ENCODE data around the gene APP.

The APP gene

GRCh38 chr21:26052057-26052456, 118.5 kb downstream of the APP start:
- no peaks in the 10 kb centered on the region for H3K79me2 ChIP-seq (ENCODE audit: insufficient read depth, low read depth)
- H3K9ac ChIP-seq = no peak overlapping the region
- H3K27me3 ChIP-seq (ENCODE audit: insufficient read depth, low read depth) = no peaks in the 10 kb centered on the region
- H3K4me1 ChIP-seq (ENCODE audit: low read depth, poor library complexity, severe bottlenecking) = no peaks in the 10 kb centered on the region
- H4K20me1 ChIP-seq (ENCODE audit: insufficient read depth) = peaks cover 4% of the 10 kb centered on the region; the same call in 1 of the 2 replicates
- no peak overlapping the region for H3K27ac ChIP-seq
- no peak overlapping the region for H2AFZ ChIP-seq (ENCODE audit: low read depth)
- no peak overlapping the region for H3K4me3 ChIP-seq (IDR thresholded peaks at IDR 0.05; ENCODE audit: insufficient read depth, low read depth, low read length)
- H3K36me3 ChIP-seq (ENCODE audit: insufficient read depth) = peaks cover 14% of the 10 kb centered on the region
- TF ChIP-seq CTCF (conservative IDR thresholded peaks at IDR 0.05; ENCODE audit: low read depth, low read length) = no peak
- H3K4me2 ChIP-seq = no peak overlapping the region

GRCh38 chr21:26050857-26051256, 119.7 kb downstream of the APP start:
- Histone ChIP-seq H3K4me2 (no peak overlapping the region), H3K4me1 (ENCODE audit: low read depth, poor library complexity, severe bottlenecking) (no peaks in the 10 kb centered on the region), H3K79me2 (ENCODE audit: insufficient read depth, low read depth) (no peaks in the 10 kb centered on the region), H3K27me3 (ENCODE audit: insufficient read depth, low read depth) (no peaks in the 10 kb centered on the region), H2AFZ (ENCODE audit: low read depth) (no peak overlapping the region), H4K20me1 (ENCODE audit: insufficient read depth) (peaks cover 4% of the 10 kb centered on the region; the same call in 1 of the 2 replicates), H3K9ac (no peak overlapping the region), H3K4me3 (IDR thresholded peaks at IDR 0.05; ENCODE audit: insufficient read depth, low read depth, low read length) (no peak overlapping the region), H3K36me3 (ENCODE audit: insufficient read depth) (peaks cover 14% of the 10 kb centered on the region), H3K27ac (no peak overlapping the region)
- TF ChIP-seq CTCF (conservative IDR thresholded peaks at IDR 0.05; ENCODE audit: low read depth, low read length) = no peak

- H4K20me1 ChIP-seq (ENCODE audit: insufficient read depth) = no peaks in the 10 kb centered on the region
- H3K27me3 ChIP-seq (ENCODE audit: insufficient read depth, low read depth) = no peaks in the 10 kb centered on the region
- no peaks in the 10 kb centered on the region for H3K4me1 ChIP-seq (ENCODE audit: low read depth, poor library complexity, severe bottlenecking)
- H2AFZ ChIP-seq (ENCODE audit: low read depth) = no peak overlapping the region
- H3K9ac ChIP-seq = no peak overlapping the region
- no peaks in the 10 kb centered on the region for H3K79me2 ChIP-seq (ENCODE audit: insufficient read depth, low read depth)
- peaks cover 14% of the 10 kb centered on the region for H3K36me3 ChIP-seq (ENCODE audit: insufficient read depth)
- H3K27ac ChIP-seq = no peak overlapping the region
- H3K4me3 ChIP-seq (IDR thresholded peaks at IDR 0.05; ENCODE audit: insufficient read depth, low read depth, low read length) = no peak overlapping the region
- no peak for TF ChIP-seq CTCF (conservative IDR thresholded peaks at IDR 0.05; ENCODE audit: low read depth, low read length)
- no peak overlapping the region for H3K4me2 ChIP-seq
Observed at GRCh38 chr21:26049803-26050202, 120.8 kb downstream of the APP start.

DNA sequence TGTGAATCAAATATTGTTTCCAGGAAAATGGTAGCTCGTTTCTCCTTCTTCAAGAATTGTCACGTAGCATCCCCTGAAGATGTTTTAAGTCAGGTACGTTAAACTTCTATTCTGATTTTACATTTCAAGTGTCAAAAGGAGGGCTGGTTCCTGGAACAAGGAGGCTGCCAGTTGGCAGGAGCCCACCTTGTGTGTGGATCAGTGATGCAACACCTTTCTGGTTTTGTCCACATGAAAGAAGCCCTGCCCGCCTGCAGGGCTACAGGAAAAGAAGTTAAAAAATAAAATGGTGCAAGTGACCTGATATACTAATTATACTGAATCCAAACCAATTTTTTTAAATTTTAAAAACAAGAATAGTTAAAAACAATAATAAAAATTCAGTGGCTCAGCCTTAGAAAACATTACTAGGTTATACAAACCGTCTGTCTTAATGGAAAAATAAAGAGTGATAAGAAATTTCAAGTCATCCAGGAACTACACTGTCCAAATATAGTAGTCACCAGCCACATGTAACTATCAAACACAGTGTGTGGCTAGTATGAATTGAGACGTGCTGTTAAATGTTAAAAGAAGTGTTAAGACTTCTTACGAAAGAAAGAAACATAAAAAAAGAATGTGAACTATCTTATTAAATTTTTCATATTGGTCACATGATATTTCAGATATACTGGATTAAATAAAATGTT, 123.1 kb downstream of the APP start:
- peaks cover 14% of the 10 kb centered on the region for H3K36me3 ChIP-seq (ENCODE audit: insufficient read depth)
- H3K4me2 ChIP-seq = no peak overlapping the region
- no peaks in the 10 kb centered on the region for H3K4me1 ChIP-seq (ENCODE audit: low read depth, poor library complexity, severe bottlenecking)
- no peak overlapping the region for H2AFZ ChIP-seq (ENCODE audit: low read depth)
- H3K4me3 ChIP-seq (IDR thresholded peaks at IDR 0.05; ENCODE audit: insufficient read depth, low read depth, low read length) = no peak overlapping the region
- H3K9ac ChIP-seq = no peak overlapping the region
- no peaks in the 10 kb centered on the region for H3K27me3 ChIP-seq (ENCODE audit: insufficient read depth, low read depth)
- no peaks in the 10 kb centered on the region for H3K79me2 ChIP-seq (ENCODE audit: insufficient read depth, low read depth)
- TF ChIP-seq CTCF (conservative IDR thresholded peaks at IDR 0.05; ENCODE audit: low read depth, low read length) = no peak
- H4K20me1 ChIP-seq (ENCODE audit: insufficient read depth) = 0 out of 2 replicates have a peak, but pooled peaks cover 4% of the 10 kb centered on the region
- H3K27ac ChIP-seq = no peak overlapping the region
